ENCODE measurements around the gene ANKRD39. TPM values are rescaled to one million over a fixed set of nuclear protein-coding genes. Genes with fewer than 3 reads are reported as not detected.
"Not testable (repeated sequence)": the region's sequence is repeated elsewhere in the genome, so short reads cannot be mapped to it uniquely, and the experiment has no call there.

The ANKRD39 gene
- total RNA-seq, 4 donors from 2014 or later: 13.3 to 20.4 (median 17.1) TPM

DNA sequence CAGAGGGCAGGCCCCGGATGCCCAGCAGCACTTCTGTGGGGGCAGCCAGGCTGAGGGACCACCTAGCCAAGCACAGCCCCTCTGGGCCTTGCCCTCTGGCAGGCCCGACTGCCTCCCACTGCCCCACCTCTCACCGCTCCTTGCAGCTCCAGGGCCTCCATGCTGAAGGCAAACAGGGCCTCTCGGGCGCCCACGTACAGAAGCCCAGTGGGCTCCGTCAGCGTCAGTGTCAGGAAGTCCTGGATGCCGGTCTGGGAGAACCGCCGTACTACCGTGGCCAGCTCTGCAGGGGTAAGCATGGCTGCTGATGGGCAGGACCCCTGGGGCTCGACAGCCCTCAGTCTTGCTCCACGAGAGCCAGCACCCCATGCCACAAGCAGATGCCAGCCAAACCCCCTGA lies 8.3 kb upstream of the ANKRD39 start:
- TF ChIP-seq EP300 (IDR thresholded peaks at IDR 0.05): no peak
- no peak for TF ChIP-seq CTCF (IDR thresholded peaks at IDR 0.05)
- no peak for TF ChIP-seq POLR2A (IDR thresholded peaks at IDR 0.05)
- no peak for TF ChIP-seq POLR2AphosphoS5 (IDR thresholded peaks at IDR 0.05)
- Histone ChIP-seq H3K4me1 (peaks cover 0 to 76% (median 24%) of the 10 kb centered on the region in 3 donors), H3K9me3 (no peaks in the 10 kb centered on the region), H3K36me3 (peaks cover 0 to 66% of the 10 kb centered on the region in 2 donors), H3K27ac (peak overlapping the region in 3 of 4 donors; percentile 100), H3K27me3 (no peaks in the 10 kb centered on the region), H3K4me3 (peak overlapping the region in 1 of 2 donors; percentile 99)
- no peak for ATAC-seq
- no CpG with 5 or more reads among the region's 14 CpGs for WGBS, 2 donors (ENCODE audit: low coverage in 1 of 2)

DNA sequence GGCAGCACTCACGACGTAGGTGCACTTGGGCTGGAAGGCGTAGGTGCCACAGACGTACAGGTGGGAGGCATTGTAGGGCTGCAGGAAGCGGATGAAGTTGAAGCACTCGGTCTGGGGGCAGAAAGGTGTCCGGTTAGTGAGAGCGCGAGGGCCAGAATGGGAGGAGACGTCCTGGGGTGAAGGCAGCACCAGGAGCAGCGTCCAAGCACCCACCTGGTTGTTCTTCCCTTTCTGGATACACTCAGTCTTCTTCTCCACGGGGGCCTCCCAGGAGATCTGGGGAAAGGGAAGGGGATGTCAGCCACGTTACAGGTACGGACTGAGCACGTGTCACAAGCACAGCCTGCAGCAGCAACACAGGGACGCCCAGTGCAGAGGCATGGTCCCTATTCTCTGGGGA lies 7.8 kb upstream of the ANKRD39 start:
- Histone ChIP-seq H3K36me3 (peaks cover 0 to 71% of the 10 kb centered on the region in 2 donors), H3K9me3 (no peaks in the 10 kb centered on the region), H3K4me3 (no peak overlapping the region), H3K4me1 (peaks cover 0 to 76% (median 24%) of the 10 kb centered on the region in 3 donors), H3K27me3 (no peaks in the 10 kb centered on the region), H3K27ac (peak overlapping the region in 3 of 4 donors; percentile 100)
- ATAC-seq: no peak
- WGBS, 2 donors (ENCODE audit: low coverage in 1 of 2): 65% methylated on average over 10 to 15 of the region's 16 CpGs
- no peak for TF ChIP-seq CTCF (IDR thresholded peaks at IDR 0.05)
- TF ChIP-seq EP300 (IDR thresholded peaks at IDR 0.05): no peak
- TF ChIP-seq POLR2A (IDR thresholded peaks at IDR 0.05): no peak
- no peak for TF ChIP-seq POLR2AphosphoS5 (IDR thresholded peaks at IDR 0.05)

- H3K27ac ChIP-seq: peak overlapping the region; percentile 7 to 100 (median 100)
- H3K36me3 ChIP-seq: peaks cover 0 to 80% of the 10 kb centered on the region in 2 donors
- no peak for TF ChIP-seq CTCF (IDR thresholded peaks at IDR 0.05)
- no peak for TF ChIP-seq EP300 (IDR thresholded peaks at IDR 0.05)
- TF ChIP-seq POLR2AphosphoS5 (IDR thresholded peaks at IDR 0.05): no peak
- no peak for TF ChIP-seq POLR2A (IDR thresholded peaks at IDR 0.05)
- no peaks in the 10 kb centered on the region for H3K9me3 ChIP-seq
- no peaks in the 10 kb centered on the region for H3K27me3 ChIP-seq
- ATAC-seq: no peak
- peaks cover 0 to 83% (median 29%) of the 10 kb centered on the region in 3 donors for H3K4me1 ChIP-seq
- 70% methylated on average over 8 of the region's 25 CpGs; no CpG with 5 or more reads in 1 of the 2 donors for WGBS, 2 donors (ENCODE audit: low coverage in 1 of 2)
- no peak overlapping the region for H3K4me3 ChIP-seq
These were observed 6.7 kb upstream of the ANKRD39 start for GRCh38 chr2:96864343-96865091.

- H3K9me3 ChIP-seq: no peaks in the 10 kb centered on the region
- 80% methylated on average over 1 of the region's 19 CpGs; no CpG with 5 or more reads in 1 of the 2 donors for WGBS, 2 donors (ENCODE audit: low coverage in 1 of 2)
- TF ChIP-seq CTCF (IDR thresholded peaks at IDR 0.05) (no peak), POLR2AphosphoS5 (IDR thresholded peaks at IDR 0.05) (no peak), POLR2A (IDR thresholded peaks at IDR 0.05) (no peak)
- no peak overlapping the region for H3K4me3 ChIP-seq
- peaks cover 0 to 80% of the 10 kb centered on the region in 2 donors for H3K36me3 ChIP-seq
- ATAC-seq: no peak
- no peaks in the 10 kb centered on the region for H3K27me3 ChIP-seq
- peak overlapping the region in 3 of 4 donors; percentile 100 for H3K27ac ChIP-seq
- peaks cover 0 to 91% (median 37%) of the 10 kb centered on the region in 3 donors for H3K4me1 ChIP-seq
These were observed 5.9 kb upstream of the ANKRD39 start for GRCh38 chr2:96863575-96864342.

DNA sequence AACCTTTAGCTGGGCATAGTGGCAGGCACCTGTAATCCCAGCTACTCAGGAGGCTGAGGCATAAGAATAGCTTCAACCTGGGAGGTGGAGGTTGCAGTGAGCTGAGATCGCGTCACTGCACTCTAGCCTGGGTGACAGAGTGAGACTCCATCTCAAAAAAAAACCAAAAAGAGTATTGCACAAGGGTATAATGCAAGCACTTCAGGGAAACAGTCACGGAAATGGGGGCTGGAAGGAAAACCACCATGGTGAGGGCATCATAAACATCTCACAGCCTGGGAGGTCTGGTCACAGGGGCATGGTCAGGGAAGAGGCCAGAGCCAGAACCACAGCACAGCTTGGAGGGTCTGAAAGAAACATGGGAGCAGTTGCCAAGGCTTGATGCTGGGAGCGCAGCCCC lies 5.2 kb upstream of the ANKRD39 start:
- ATAC-seq: not testable (repeated sequence)

More for the DNA sequence above, 5.2 kb upstream of the ANKRD39 start:
- peaks cover 0 to 80% of the 10 kb centered on the region in 2 donors for H3K36me3 ChIP-seq
- peaks cover 0 to 97% (median 39%) of the 10 kb centered on the region in 3 donors for H3K4me1 ChIP-seq
- H3K4me3 ChIP-seq, H3K9me3 ChIP-seq, H3K27me3 ChIP-seq: not testable (repeated sequence)
- WGBS, 2 donors (ENCODE audit: low coverage in 1 of 2): 73 to 85% methylated on average over 4 of the region's 4 CpGs
- peak overlapping the region in 3 of 4 donors; percentile 100 for H3K27ac ChIP-seq

All from gastroesophageal sphincter (tissue), 4 donors.